Liver (tissue), 2 donors: ENCODE results near the gene ITIH4.

ENCODE experiments used
- EGR1 ChIP-seq, 2 donors: IDR thresholded peaks; 2 replicates each; pipeline ENCODE4 v1.6.1; 2016 to 2018; ENCODE audit warnings: antibody characterized with exemption in 2 of 2, low read depth in 2 of 2
- JUND ChIP-seq, 2 donors: IDR thresholded peaks; 2 replicates each; pipeline ENCODE4 v1.6.1; 2016; ENCODE audit warnings: antibody characterized with exemption in 2 of 2
- SP1 ChIP-seq: IDR thresholded peaks from 2 replicates; pipeline ENCODE4 v1.6.1; 2018; ENCODE audit warnings: antibody characterized with exemption, mild to moderate bottlenecking
- donor health status: healthy.

DNA sequence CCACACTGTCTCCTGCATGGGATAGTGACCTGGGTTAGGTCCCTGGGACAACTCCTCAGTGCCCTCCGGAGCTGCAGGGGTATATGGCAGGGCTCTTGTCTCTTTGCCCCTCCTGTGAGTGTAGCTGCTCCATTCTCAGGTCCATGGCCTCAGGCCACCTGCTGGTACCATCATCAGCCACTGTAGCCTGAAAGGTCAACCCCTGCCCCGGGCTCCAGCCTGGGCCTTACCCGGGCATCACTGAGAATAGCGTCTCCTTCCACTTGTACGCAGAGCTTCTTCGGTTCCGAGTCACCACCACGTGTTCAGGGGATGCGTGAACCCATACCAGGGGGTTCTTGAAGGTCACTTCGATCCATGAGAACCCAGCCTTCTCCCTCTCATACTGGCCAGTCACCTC, 13.8 kb downstream of the ITIH4 start:
- TF ChIP-seq EGR1 (IDR thresholded peaks at IDR 0.05; ENCODE audit: low read depth in 2 of 2), result no peak
- no peak for TF ChIP-seq SP1
- TF ChIP-seq JUND (IDR thresholded peaks at IDR 0.05), result no peak
